HCT116 (cell line): Measurements from ENCODE around the gene EGFLAM. TPM values are rescaled to one million over a fixed set of nuclear protein-coding genes. Genes with fewer than 3 reads are reported as not detected.

ENCODE experiments used
- ATAC-seq: fragments of 200-7000 bp; cut with Tn5 transposase; 2 replicates; pipeline ENCODE4 v1.9.1; 2020; ENCODE audit warnings: mild to moderate bottlenecking, moderate library complexity
- BruUV-seq: library from RNA; stranded (reverse); fragments of 400-500 nt; replicated peaks from 2 replicates; lab custom pipeline; 2021; lab: Mats Ljungman, UMichigan
- CTCF ChIA-PET: fragments of 300-600 bp; sonication (Branson Sonifier 250); formaldehyde crosslinking; loops from one replicate; lab custom pipeline; 2021; ENCODE audit warnings: antibody characterized with exemption; lab: Charles Lee
- POLR2A ChIA-PET: fragments of 300-600, 350-600 bp; sonication (Branson Sonifier 250); formaldehyde crosslinking; loops from one replicate; lab custom pipeline; 2021; ENCODE audit warnings: antibody characterized with exemption; lab: Charles Lee
- RAD21 ChIA-PET, 2 experiments: fragments of 300-600 bp; sonication (Branson Sonifier 250); formaldehyde crosslinking; loops; one replicate each; lab custom pipeline; 2023; ENCODE audit warnings: low total read pairs in 2 of 2; ENCODE audit not compliant: uncharacterized antibody in 2 of 2, unreplicated experiment in 2 of 2, low non-redundant PET in 1 of 2; lab: Charles Lee
- DNase-seq: peaks from one replicate; pipeline ENCODE4 v3.0.0-alpha.2; 2010; ENCODE audit warnings: low read depth, low spot score
- H2AFZ ChIP-seq: fragments of 200-600 bp; shearing (Covaris generic), sonication (generic); 2 replicates; pipeline ENCODE4 v1.6.1; 2017; ENCODE audit warnings: low read depth, mixed run types, mixed read lengths, antibody characterized with exemption, low read length; ENCODE audit not compliant: poor library complexity, severe bottlenecking
- H3K27ac ChIP-seq: 2 replicates; pipeline ENCODE4 v1.5.1; 2012; ENCODE audit warnings: low read depth, low read length
- H3K27me3 ChIP-seq: fragments of 200-600 bp; sonication (generic); 2 replicates; pipeline ENCODE4 v1.6.1; 2016; ENCODE audit warnings: mixed run types, low read length, mixed read lengths; ENCODE audit not compliant: insufficient read depth
- H3K36me3 ChIP-seq, 2 experiments: fragments of 200-500 bp in 1 of 2; fragments of 200-600 bp in 1 of 2; sonication (Bioruptor generic) in 1 of 2; sonication (generic) in 1 of 2; 2 replicates each; pipeline versions ENCODE4 v1.5.1 to v1.6.1; 2014 to 2016; ENCODE audit warnings: low read length in 2 of 2, inconsistent platforms in 1 of 2, mixed read lengths in 1 of 2, mixed run types in 1 of 2; ENCODE audit not compliant: insufficient read depth in 2 of 2, control insufficient read depth in 1 of 2
- H3K4me1 ChIP-seq, 2 experiments: fragments of 200-600 bp in 1 of 2; sonication (generic) in 1 of 2; 2 replicates each; pipeline versions ENCODE4 v1.5.1 to v1.6.1; 2012 to 2017; ENCODE audit warnings: low read length in 2 of 2, inconsistent platforms in 1 of 2, mild to moderate bottlenecking in 1 of 2, mixed read lengths in 1 of 2, mixed run types in 1 of 2, moderate library complexity in 1 of 2; ENCODE audit not compliant: insufficient read depth in 2 of 2, control insufficient read depth in 1 of 2
- H3K4me2 ChIP-seq: fragments of 200-600 bp; sonication (generic); 2 replicates; pipeline ENCODE4 v1.6.1; 2017; ENCODE audit warnings: mixed run types, low read length, mixed read lengths
- H3K4me3 ChIP-seq, 2 experiments: fragments of 200-600 bp in 1 of 2; sonication (generic) in 1 of 2; replicated peaks in 1 of 2; 2 replicates each; pipeline ENCODE4 v1.5.1; 2011 to 2016; ENCODE audit warnings: low read length in 2 of 2, control low read depth in 1 of 2, low read depth in 1 of 2, mild to moderate bottlenecking in 1 of 2, mixed read lengths in 1 of 2, mixed run types in 1 of 2
- H3K79me2 ChIP-seq: fragments of 200-600 bp; sonication (generic); 2 replicates; pipeline ENCODE4 v1.6.1; 2017; ENCODE audit warnings: mild to moderate bottlenecking, mixed run types, low read length, moderate library complexity, mixed read lengths; ENCODE audit not compliant: insufficient read depth
- H3K9ac ChIP-seq: fragments of 200-600 bp; sonication (generic); 2 replicates; pipeline ENCODE4 v1.6.1; 2016; ENCODE audit warnings: low read length, mixed read lengths
- H3K9me2 ChIP-seq: fragments of 200-600 bp; sonication (generic), shearing (Covaris generic); 2 replicates; pipeline ENCODE4 v1.6.1; 2017; ENCODE audit warnings: mixed run types, mild to moderate bottlenecking, moderate library complexity; ENCODE audit not compliant: insufficient read depth
- H3K9me3 ChIP-seq, 2 experiments: fragments of 200-500 bp in 1 of 2; fragments of 200-600 bp in 1 of 2; sonication (Bioruptor generic) in 1 of 2; sonication (generic) in 1 of 2; 2 replicates each; pipeline ENCODE4 v1.6.1; 2014 to 2017; ENCODE audit warnings: low read length in 2 of 2, mixed read lengths in 2 of 2, inconsistent platforms in 1 of 2, low read depth in 1 of 2, mild to moderate bottlenecking in 1 of 2, mixed run types in 1 of 2, moderate library complexity in 1 of 2; ENCODE audit not compliant: control insufficient read depth in 1 of 2, insufficient read depth in 1 of 2
- H4K20me1 ChIP-seq: fragments of 200-600 bp; sonication (generic), shearing (Covaris generic); 2 replicates; pipeline ENCODE4 v1.6.1; 2017; ENCODE audit warnings: mixed run types, mild to moderate bottlenecking, moderate library complexity; ENCODE audit not compliant: insufficient read depth
- EGR1 ChIP-seq: IDR thresholded peaks from 2 replicates; pipeline ENCODE4 v1.6.1; 2012; ENCODE audit warnings: low read depth
- ELF1 ChIP-seq: IDR thresholded peaks from 2 replicates; pipeline ENCODE4 v1.6.1; 2012; ENCODE audit warnings: low read depth, borderline replicate concordance
- EZH2 ChIP-seq: fragments of 200-600 bp; sonication (generic); IDR thresholded peaks from 2 replicates; pipeline ENCODE4 v1.6.1; 2017; ENCODE audit warnings: antibody characterized with exemption, mixed run types
- EZH2phosphoT487 ChIP-seq: fragments of 200-600 bp; IDR thresholded peaks from 2 replicates; pipeline ENCODE4 v1.6.1; 2018; ENCODE audit warnings: antibody characterized with exemption, borderline replicate concordance
- JUND ChIP-seq: IDR thresholded peaks from 2 replicates; pipeline ENCODE4 v1.6.1; 2012
- POLR2A ChIP-seq: IDR thresholded peaks from 2 replicates; pipeline ENCODE4 v1.7.0; 2011; ENCODE audit warnings: borderline replicate concordance; ENCODE audit not compliant: insufficient read depth, insufficient read length; ENCODE audit errors: extremely low read depth
- POLR2AphosphoS5 ChIP-seq: IDR thresholded peaks from 2 replicates; pipeline ENCODE4 v1.6.1; 2011; ENCODE audit warnings: mild to moderate bottlenecking, low read depth, low read length, moderate library complexity
- RAD21 ChIP-seq: IDR thresholded peaks from 2 replicates; pipeline ENCODE4 v1.6.1; 2012; ENCODE audit warnings: low read depth, mild to moderate bottlenecking
- SIN3A ChIP-seq: IDR thresholded peaks from 2 replicates; pipeline ENCODE4 v1.6.1; 2012; ENCODE audit warnings: low read depth
- YY1 ChIP-seq: IDR thresholded peaks from 2 replicates; pipeline ENCODE4 v1.6.1; 2011; ENCODE audit warnings: low read length, low read depth, moderate library complexity, mild to moderate bottlenecking; ENCODE audit not compliant: insufficient replicate concordance; ENCODE audit errors: extremely low read depth
- ZBTB33 ChIP-seq: IDR thresholded peaks from 2 replicates; pipeline ENCODE4 v1.6.1; 2011; ENCODE audit warnings: mild to moderate bottlenecking, low read length, moderate library complexity; ENCODE audit not compliant: insufficient replicate concordance; ENCODE audit errors: extremely low read depth
- ZFX ChIP-seq: fragments of 450-650 bp; IDR thresholded peaks from 2 replicates; pipeline ENCODE4 v1.6.1; 2017
- intact Hi-C: fragments of 100-400 bp; cut with micrococcal nuclease; formaldehyde crosslinking; loops from 2 replicates; pipeline ENCODE4 v1.10.0; 2022
- total RNA-seq: library from RNA; stranded (reverse); gene quantifications from one replicate; pipeline ENCODE4 v1.2.1, GENCODE V29; 2021; ENCODE audit not compliant: unreplicated experiment

EGFLAM gene
- total RNA-seq, 1 experiment from 2014 or later: not detected

GRCh38 chr5:38373743-38374142 is 115.4 kb downstream of the EGFLAM start:
- H4K20me1 ChIP-seq: no peaks in the 10 kb centered on the region
- no peak overlapping the region for H2AFZ ChIP-seq
- no peak overlapping the region for H3K4me3 ChIP-seq
- H3K36me3 ChIP-seq: no peaks in the 10 kb centered on the region
- H3K9me3 ChIP-seq: no peaks in the 10 kb centered on the region
- H3K4me1 ChIP-seq: no peaks in the 10 kb centered on the region
- no peak overlapping the region for H3K4me2 ChIP-seq
- TF ChIP-seq POLR2A: no peak
- TF ChIP-seq YY1: no peak
- TF ChIP-seq JUND: no peak
- no peak for TF ChIP-seq ZBTB33
- TF ChIP-seq EGR1: no peak
- TF ChIP-seq EZH2: no peak
- no peak for TF ChIP-seq EZH2phosphoT487
- TF ChIP-seq ELF1: no peak
- TF ChIP-seq SIN3A: no peak
- TF ChIP-seq ZFX: no peak
- TF ChIP-seq POLR2AphosphoS5: no peak
- TF ChIP-seq RAD21: no peak
- H3K27ac ChIP-seq: no peak overlapping the region
- H3K27me3 ChIP-seq: peaks cover 14% of the 10 kb centered on the region; the same call in 1 of the 2 replicates
- no peak for ATAC-seq
- no peak overlapping the region for H3K9ac ChIP-seq
- RAD21 ChIA-PET: no interaction called here
- CTCF ChIA-PET: interaction anchor here (1.2 kb wide), 1 partner anchor 9 kb away, joined by 6 read pairs; no protein-coding TSS in a partner anchor
- no TSS peak for BruUV-seq
- no peak for DNase-seq
- intact Hi-C loops: no loop called here
- no peaks in the 10 kb centered on the region for H3K79me2 ChIP-seq
- H3K9me2 ChIP-seq: no peaks in the 10 kb centered on the region
- POLR2A ChIA-PET: no interaction called here
